ENCODE measurements around the gene SPTSSB.
A peak's percentile ranks its signal among the peaks of the same experiment; 100 is the strongest.

The SPTSSB gene

DNA sequence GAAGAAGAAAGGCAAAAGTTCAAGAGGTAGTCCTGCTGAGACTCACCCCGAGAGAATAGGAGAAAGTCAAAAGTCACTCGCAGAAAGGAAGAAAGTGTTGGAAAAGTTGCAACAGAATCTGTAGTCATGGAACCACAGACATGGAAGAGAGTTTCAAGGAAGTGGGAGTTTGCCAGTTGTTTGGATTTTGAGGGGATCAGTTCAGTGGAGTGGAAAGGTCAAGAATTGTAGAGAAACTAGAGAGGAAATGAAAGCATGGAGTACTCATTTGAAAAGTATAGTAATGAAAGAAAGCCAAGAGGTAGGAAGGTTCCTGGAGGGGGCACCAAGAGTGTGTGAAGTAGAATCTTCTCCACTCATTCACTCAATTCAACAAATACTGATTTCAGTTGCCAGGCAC is 34.7 kb downstream of the SPTSSB start:
- no peak for DNase-seq

DNA sequence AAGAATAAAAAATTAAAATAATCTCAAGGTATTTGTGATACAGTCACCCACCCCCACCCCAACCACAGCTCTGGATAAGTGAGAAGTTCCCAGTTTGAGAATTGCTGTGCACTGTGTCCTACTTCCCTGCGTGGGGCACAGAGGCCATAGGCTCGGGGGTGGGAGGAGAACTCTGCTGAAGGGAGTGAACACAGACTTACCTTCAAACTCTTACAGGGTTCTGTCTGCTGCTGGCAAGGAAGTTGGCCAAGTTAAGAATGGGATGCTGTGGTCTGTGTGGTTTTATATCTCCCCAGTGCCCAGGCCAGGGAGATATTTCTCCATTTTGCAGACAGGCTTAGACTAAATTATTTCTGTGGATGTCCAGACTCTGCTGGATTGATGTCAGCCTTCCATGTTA is 37.6 kb downstream of the SPTSSB start:
- DNase-seq, result peak; percentile 66

DNA sequence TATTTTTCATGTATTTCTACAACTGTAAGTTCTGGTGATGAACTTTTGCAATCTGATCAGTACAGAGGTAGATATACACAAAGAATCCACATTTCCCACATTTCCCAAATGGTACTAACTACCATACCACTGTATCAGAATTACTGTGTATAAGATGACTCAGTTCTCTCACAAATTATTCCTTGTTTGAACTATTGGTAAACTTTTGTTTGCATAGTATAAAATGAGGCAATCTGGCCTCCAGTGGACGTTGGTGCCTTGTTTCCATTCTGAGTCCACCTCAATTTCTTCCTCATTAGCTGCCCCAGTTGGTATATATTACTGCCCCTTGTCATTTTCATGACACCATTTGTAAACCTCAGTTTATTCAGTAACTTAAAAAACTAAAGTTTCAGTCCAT is 38.5 kb downstream of the SPTSSB start:
- no peak for DNase-seq

DNA sequence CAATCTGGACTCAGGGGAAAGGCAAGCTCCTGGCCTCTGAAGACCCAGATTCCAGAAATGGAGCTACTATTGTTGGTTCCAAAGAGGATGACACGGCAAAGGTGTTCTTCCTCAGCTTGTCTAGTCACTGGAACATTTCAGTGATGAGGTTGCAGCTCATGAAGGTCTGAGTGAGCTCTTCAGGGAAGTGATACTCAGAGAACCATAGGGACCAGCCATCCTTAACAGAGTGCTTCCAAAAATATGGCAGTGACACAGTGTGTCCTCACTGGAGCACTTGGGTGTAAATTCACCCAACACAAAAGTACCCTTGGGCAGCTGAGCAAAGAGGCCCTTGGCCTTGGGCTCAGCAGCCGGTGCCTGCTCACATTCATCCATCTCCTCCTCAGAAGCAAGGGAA is 46.3 kb downstream of the SPTSSB start:
- DNase-seq, result no peak

DNA sequence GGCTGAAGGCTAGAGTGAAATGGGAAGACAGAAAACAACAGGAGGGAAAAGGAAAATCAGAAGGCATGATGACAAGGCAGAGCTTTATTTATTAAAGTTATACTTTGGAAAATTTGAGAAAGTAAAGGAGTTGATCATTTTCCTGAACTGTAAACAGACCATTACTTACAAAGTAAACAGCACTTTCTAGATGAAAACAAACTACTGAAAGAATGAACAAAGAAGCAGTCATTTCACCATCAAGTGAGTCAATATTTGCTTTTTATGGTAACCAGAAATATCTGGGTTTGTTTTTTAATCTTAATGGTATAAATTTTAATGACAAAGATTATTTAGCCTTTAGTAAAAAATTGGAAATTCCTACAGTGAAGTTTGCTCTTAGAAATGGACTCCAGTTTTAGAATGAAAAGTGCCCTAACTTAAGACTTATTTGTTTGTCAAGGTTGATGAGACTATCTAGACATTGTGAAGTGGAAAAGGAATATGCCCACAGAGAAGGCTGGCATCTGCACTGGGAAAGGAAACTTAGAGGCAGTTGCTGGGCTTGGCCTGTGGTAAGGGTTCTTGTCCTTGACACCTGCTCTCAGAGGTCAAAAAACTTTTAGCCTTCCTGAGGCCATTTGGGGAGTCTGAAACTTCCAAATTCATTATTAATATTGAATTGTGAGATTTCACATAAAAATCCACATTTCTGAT is 47.2 kb downstream of the SPTSSB start:
- DNase-seq, result no peak

DNA sequence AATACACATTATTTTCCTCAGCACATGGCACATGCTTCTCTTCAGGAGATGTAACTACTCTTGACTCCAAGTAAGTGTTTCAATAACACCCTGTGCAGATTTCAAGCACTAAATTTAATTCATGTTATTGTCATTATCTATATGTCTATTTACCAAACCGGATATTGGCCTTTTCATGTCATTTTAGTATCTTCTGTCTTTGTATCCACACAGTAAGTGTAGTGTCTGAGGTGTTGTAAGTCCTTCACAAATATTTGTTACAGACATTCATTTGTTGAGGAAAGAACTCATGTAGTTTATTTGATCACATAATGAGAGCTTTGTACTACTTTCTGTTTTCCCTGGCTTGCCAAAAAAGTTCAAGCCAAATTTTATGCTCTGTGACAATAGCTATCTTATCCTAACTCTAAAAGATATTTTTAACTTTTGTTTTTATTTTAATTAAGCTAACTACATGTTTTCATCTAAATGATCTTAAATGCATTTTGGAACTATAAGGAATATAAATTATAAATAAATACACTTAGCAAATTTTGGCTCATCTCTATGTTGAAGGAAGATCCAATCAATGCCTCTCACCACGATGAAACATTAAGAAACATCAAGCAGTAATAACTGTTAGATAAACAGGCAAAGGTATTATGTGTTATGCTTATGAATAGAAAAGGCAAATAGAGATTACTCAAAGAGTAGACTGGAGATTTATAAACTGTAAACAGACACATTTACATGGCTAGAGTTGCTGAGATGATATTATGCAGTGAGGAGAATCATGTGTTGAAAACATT is 48.3 kb downstream of the SPTSSB start:
- DNase-seq, result no peak

DNA sequence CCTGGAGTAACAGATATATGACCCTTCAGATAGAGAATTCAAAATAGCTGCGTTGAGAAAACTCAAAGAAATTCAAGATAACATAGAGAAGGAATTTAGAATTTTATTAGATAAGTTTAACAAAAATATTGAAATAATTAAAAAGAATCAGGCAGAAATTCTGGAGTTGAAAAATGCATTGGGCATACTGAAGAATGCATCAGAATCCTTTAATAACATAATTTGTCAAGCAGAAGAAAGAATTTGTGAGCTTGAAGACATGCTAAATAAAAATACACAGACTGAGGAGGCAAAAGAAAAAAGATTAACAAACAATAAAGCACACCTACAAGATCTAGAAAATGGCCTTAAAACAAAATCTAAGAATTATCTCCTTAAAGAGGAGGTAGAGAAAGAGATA is 50.5 kb downstream of the SPTSSB start:
- DNase-seq, result no peak

DNA sequence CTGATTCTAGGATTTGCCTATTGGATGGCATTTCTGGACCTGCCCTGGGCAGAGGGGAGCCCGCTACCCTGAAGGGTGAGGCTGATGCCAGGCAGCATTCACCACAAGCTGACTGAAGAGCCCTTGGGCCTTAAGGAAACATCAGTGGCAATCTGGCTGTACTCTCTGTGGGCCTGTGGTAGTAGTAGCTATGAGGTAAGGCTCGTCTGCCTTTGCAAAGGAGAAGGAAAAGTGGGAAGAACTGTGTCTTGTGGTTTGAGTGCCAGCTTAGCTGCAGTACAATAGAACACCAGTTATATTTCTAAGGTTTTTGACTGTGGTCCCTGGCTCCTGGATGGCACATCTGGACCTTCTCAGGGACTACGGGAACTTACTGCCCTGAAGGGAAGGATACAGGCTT is 51.5 kb downstream of the SPTSSB start:
- no peak for DNase-seq

DNA sequence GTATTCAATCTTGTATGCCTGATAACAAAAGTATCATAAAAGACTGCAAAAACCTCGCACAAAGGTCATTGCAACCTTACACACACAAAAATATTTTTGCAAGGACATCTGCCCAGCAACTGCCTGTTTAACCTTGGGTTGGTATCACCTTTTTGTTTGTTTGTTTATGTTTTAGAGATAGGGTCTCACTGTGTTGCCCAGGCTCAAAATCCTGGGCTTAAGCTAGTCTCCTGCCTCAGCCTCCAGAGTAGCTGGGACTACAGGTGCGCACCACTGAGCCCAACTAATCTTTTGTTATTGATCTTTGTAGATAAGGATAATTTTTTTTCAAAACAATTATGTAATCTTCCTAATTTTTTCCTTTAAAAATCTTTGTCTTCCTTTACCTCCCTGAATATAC is 54.2 kb downstream of the SPTSSB start:
- DNase-seq, result no peak

DNA sequence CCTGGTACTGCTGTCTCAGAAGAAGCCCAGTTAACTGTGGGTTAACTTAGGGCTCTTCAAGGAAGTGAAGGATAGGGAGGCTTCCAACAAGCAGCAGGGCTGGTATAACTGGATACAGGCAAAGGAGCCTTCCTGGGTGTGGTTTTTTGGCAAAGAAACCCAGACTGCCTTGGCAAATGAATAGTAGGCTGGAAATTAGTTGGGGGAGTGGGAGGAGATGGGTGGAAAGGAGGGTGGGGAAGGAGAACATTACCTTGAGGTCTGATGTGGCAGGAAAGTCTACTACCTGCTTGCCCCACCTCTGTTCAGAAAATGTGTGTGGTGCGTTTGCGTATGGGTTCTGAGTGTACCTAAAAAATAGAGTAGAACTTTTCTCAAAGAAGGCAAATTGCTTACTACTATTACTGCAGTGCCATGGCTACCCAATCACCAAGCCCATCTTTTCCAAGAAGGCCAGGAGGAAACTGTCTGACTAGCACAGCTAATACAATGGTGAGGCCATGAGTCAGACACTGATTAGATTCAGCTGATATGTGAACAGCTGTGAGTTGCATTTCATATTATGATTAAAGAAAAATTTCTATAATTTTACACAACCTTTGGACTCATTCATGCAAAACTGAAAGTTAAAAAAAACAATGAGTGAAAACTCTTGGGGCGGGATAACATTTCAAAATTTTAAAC is 55.2 kb downstream of the SPTSSB start:
- no peak for DNase-seq

DNA sequence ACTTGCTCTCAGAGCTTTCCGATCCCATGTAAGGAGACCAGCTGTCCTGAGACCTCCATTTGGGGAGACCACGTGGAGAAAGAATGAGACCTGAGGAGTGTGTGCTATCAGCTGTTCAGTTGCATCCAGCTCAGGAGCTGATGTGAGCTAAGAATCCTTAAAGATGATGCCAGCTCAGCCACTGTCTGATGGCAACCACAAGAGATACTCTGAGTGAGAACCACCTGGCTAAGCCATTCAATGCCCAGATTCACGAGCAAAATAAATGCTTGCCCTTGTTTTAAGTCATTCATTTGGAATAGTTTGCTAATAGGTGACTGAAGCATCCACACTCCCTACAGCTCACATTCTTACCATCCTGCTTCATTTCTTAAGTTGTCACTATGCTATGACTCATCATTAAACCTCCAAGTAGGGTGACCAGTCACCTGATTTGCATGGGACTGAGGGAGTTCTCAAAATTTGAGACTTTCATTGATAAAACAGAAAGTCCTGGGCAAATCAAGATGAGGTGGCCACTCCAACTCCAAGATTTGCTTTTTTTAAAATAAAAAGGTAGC is 56.4 kb downstream of the SPTSSB start:
- no peak for DNase-seq

DNA sequence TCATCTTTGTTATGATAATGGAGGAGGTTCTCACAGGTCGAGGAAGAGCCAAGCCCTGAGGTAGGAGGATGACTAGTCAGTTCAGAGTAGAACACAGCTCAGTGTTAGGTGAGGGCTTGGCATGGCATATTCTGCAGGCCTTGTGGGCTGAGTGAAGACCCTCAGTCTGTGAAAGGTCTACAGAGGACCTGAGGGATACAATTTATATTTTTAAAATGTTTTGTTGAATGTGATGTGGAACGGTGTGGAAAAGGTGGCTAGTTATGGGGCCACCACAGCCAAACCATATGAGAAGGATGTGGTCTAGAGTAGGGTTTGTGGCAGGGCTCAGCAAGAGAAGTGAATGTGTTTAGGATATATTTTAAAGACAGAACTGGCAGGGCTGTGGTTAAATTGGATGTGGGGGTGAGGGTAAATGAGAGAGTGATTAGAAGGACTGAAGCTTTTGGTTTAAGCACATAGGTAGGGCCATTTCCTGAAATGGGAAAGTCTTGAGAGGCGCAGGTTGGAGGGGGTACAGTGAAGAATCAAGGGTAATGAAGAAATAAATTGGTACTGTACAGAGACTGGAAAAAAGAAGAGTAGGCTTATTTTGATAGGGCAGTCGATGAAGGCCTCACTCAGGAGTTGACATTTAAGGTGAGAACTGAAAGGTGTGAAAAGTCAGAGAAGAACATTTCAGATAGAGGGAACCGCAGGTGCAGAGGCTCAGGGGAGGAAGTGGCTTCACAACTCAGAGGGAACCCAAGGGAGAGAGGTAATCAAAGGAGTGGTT is 60.5 kb downstream of the SPTSSB start:
- DNase-seq, result peak; percentile 14

DNA sequence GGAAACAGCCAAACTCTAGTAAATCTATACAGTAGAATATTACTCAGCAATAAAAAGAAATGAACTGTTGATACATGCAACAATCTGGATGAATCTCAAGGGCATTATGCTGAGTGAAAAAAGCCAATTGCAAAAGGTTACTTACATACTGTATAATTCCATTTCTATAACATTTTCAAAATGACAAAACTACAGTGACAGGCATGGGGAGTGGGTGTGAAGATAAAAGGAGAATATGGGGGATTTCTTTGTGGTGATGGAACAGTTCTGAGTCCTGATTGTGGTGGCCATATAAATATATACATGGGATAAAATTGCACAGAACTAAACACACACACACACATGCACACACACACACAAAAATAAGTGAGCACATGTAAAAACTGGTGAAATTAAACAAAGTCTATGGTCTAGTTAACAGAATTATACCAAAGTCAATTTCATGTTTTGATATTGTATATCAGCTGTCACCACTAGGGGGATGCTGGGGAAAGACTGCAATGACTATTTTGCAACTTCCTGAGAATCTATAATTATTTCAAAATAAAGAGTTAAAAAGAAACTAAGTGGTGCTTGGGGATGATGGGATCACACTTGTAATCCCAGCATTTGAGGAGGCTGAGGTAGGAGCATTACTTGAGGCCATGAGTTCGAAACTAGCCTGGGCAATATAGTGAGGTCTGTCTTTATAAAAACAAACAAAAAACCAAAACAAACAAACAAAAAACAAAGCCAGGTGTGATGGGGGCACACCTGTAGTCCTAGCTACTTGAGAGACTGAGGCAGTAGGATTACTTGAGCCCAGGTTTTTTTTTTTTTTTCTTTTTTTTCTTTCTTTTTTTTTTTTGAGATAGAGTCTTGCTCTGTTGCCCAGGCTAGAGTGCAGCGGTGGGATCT is 66.0 kb downstream of the SPTSSB start:
- no peak for DNase-seq

DNA sequence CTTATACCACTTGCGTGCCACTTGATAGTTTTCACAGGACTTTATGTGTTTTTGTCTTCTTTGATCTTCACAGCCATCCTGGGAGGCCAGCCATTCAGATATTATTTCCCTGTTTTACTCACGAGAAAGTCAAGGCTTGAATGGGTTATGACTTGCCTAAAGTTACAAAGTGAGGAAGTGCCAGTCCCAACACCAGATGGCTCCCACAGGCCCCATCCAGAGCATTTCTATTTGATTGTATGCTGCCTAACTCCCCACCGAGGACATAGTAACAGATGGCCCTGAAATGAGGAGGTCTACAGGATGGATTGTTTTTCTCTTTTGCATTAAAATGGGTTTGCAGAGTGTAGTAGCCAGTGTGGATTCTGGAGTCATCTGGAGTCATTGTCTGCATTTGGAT is 74.5 kb downstream of the SPTSSB start:
- no peak for DNase-seq

DNA sequence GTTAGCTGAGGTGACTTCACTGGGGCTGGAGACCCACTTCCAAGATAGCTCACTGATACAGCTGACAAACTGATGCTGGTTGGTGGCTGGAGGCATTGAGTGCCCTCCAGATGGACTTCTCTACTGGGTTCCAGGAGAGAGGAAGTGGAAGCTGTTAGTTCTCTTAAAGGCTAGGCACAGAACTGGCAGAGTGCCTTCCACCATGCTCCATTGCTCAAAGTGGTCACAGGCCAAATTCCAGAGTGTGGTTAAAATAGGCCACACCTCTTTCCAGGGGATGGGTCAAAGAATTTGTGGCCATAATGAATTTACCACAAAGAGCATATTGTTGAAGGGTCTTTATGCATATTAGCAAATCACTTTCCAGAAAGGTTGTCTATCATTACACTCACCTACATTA is 76.0 kb downstream of the SPTSSB start:
- no peak for DNase-seq

Measured in GDM1 (cell line).